Skeletal muscle cell (primary cell): Measurements from ENCODE around the gene NELL1.

Source experiments
- DNase-seq: peaks from one replicate; pipeline ENCODE4 v3.0.0-alpha.2; 2010; ENCODE audit warnings: low read depth
- H3K4me3 ChIP-seq: 2 replicates; pipeline ENCODE4 v1.5.1; 2011; ENCODE audit warnings: low read depth, mild to moderate bottlenecking, control low read depth, low read length, moderate library complexity

NELL1 gene

DNA sequence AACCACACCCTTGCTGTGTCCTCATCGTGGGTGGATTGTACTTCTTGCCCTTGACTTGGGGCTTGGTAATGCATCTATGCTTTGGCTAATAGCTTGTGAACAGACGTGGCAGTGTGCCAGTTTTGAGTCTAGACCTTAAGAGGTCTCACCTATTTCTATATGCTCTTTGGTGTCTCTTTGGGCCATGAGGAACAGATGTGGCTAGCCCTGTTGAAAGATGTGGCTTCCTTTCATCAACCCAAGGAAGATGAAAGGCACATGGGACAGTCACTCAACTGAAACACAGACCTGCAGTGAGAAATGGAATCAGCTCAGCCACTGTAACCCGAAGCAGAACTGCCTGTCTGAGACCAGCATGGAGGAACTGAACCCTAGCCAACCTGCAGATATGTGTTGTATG, 7.9 kb upstream of the NELL1 start:
- H3K4me3 ChIP-seq: no peak overlapping the region
- DNase-seq: no peak

DNA sequence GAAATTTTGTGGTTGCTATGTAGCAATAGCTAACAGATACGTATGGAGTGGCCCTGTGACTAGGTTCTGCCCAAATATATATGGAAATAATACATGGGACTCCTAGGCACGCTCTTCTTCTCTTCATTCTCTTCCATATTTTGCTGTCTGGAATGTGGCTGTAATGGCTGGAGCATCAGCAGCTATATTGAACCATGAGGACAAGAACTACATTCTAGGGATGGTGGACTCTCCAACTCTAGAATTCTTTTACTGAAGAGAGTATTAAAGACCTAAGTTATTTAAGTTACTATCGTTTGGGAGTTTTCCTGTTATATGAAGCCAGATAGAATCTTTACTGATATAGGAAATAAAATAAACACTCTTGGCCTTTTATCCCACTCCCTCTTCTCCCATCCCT, 7.5 kb upstream of the NELL1 start:
- DNase-seq: no peak

DNA sequence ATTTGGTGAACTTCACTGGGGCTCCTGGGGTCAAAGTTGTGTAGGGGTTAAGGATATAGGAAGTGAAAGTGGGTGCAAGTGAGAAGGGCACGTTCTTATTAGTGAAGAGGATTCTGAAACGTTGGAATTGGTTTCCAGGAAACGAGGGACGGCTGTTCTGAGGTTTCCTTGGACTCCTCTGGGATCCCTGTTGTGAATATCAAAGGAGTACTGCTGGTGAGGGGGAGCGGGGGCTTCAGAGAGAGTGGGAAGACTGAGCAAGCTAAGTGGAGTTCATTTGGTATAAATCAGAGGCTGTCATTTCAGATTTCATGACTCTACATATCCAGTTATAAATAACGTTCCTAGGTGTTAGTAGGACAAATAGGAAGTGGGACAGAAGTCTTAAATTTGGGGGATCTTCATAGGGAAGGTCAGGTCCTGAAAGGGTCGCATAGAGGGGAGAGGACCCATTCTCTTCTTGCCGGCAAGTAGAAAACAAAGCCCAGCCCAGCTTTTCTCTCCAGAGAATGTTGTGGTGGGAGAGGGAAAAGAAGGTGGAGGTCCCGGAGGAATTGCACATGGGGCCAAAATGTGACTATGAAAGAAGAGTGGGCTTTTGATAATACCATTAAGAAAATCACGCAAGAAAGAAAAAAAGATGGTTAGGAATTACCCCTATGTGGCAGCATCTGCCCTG, 1.1 kb upstream of the NELL1 start:
- no peak for DNase-seq
- no peak overlapping the region for H3K4me3 ChIP-seq

More for the DNA sequence above, 7.5 kb upstream of the NELL1 start:
- no peak overlapping the region for H3K4me3 ChIP-seq

DNA sequence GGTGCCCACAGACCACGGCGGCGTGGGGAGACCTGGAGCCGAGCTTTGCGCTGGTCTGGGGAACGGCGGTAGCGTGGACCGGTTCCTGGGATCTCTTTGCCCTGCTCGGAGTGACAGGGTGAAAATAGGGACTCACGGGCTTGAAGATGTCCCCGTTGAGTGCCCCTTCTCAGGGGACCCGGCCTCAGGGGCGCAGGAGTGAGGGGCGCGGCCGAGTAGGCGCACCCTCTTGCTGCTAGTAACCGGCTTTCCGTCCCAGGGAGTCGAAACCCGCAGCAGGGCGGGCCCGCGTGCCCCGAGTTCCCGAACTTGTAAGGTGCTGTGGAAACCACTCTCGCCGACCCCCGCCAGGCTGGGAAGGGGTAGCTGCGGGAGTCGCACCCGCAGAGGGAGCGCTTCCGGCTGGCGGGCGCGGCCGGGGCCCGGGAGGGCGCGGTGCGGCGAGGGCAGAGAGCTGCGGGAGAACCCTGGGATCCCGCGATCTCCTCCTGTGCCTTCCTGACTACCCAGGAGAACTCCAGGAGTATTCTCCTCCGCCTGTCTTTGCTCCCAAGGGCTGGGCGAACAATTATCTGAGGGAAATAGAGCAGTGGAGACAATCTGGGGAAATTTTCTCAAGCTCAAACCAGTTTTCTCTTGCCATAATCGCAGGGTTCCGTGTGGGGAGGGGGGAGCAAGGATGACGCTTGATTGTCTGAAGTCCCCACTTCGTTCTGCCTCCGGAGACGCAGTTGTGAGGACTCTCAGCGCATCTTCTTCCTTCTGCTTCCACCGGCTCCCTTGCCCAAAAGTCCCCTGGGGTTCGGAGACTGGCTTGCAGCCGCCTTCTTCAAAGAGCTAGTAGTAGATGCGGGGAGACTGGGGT, 666 bp downstream of the NELL1 start:
- no peak overlapping the region for H3K4me3 ChIP-seq

DNA sequence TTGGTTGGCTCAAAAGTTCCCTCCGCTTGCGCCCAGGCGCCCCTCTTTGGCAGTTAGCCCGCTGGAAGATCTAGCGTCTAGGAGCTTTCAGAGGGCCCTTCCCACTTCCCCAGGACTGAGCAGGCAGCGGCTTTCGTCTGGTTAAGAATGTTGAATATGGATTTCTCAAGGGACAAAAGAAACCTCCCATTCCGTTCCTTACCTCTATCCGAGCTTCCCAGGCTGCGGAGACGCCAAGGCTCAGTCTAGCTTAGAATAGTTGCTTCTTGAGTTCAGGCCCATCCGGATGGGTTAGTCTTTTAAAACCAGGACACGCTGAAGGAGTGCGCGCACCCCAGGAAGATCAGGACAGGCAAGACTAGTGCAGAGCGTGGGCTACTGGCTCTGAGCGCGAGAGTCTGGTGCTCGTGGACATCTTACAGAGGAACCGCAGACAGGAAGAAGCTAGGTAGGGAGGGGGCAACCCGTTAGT, 1.6 kb downstream of the NELL1 start:
- no peak for DNase-seq
- H3K4me3 ChIP-seq: no peak overlapping the region

More for the DNA sequence above, 666 bp downstream of the NELL1 start:
- no peak for DNase-seq

DNA sequence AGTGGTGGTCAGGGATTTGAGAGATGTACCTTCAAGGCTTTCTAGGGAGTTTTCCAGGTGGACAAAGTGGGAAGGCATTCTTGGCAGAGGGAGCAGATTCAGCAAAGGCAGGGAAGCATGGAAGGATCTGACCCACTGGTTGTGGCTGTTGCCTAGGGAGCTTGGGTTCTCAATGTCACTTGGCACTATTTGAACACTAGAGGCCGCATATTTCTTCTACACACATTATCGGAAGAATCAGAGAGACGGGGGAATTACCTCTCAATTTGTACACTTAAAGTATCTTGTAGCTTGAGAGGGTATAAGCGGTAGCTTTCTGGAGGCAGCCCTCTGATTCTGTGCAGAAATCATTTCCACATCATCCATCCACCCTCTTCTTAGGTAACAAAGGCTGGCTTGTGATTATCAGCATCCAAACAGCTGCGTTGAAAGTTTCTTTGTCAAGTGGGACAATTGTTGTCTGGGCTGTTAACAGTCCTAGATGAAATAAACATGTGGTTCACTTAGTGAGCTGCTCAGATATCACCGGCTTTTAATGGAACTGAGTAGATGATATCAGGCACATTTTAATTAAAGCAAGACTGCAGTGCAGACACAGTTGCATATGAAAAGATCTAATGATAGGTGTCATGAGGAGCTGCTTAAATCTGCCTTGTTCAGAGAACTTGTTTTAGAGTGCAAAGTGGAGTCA, 2.6 kb downstream of the NELL1 start:
- DNase-seq: no peak
- no peak overlapping the region for H3K4me3 ChIP-seq

DNA sequence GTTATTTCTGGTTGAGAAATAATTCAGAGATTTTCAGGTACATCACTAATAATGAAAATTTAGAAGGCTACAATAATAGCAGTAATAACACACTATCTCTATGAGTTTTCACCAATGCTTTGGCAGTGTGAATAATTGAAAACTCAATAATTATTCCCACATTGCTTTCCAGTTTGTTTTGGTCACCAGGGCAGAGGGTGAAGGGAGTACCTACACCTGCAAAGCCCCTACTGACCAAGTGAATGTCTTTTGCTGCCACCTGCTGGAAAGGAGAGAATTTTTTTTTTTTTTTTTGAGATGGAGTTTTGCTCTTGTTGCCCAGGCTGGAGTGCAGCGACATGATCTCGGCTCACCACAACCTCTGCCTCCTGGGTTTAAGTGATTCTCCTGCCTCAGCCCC, 3.2 kb downstream of the NELL1 start:
- no peak for DNase-seq
- no peak overlapping the region for H3K4me3 ChIP-seq

DNA sequence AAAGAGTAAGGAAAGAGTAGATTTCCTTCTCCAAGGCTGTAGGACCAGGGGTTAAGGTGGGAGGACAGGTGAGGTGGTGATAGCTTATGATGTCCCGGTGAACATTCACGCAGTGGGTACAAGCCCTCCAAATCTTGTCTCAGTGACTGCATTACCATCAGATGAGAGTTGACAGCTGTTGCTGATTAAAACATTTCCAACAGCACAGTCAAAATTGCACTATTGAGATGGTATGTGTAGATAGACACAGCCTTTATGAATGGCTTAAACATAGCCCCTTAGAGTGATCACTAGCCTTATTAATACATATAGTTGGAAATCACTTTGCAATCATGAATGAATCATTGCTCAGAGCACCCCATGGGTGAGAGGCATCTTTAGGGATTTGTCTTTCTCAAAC, 7.3 kb downstream of the NELL1 start:
- H3K4me3 ChIP-seq: no peak overlapping the region
- no peak for DNase-seq

DNA sequence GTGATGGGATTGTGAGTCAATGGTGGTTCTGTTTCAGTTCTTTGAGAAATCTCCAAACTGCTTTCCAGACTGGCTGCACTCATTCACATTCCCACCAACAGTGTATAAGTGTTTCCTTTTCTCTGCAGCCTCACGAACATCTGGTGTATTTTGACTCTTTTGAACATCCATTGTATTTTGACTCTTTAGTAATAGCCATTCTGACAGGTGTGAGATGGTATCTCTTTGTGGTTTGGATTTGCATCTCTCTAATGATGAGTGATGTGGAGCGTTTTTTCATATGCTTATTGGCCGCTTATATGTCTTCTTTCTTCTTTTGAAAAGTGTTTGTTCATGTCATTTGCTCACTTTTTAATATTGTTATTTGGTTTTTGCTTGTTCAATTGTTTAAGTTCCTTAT, 19.4 kb downstream of the NELL1 start:
- DNase-seq: no peak

DNA sequence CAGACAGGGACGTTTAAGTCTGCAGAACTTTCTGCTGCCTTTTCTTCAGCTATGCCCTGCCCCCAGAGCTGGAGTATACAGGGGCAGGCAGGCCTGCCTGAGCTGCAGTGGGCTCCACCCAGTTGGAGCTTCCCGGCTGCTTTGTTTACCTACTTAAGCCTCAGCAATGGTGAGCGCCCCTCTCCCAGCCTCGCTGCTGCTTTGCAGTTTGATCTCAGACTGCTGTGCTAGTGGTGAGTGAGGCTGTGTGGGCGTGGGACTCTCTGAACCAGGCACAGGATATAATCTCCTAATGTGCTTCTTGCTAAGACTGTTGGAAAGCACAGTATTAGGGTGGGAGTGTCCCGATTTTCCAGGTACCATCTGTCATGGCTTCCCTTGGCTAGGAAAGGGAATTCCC, 38.5 kb downstream of the NELL1 start:
- no peak overlapping the region for H3K4me3 ChIP-seq
- DNase-seq: no peak

More for the DNA sequence above, 19.4 kb downstream of the NELL1 start:
- no peak overlapping the region for H3K4me3 ChIP-seq

DNA sequence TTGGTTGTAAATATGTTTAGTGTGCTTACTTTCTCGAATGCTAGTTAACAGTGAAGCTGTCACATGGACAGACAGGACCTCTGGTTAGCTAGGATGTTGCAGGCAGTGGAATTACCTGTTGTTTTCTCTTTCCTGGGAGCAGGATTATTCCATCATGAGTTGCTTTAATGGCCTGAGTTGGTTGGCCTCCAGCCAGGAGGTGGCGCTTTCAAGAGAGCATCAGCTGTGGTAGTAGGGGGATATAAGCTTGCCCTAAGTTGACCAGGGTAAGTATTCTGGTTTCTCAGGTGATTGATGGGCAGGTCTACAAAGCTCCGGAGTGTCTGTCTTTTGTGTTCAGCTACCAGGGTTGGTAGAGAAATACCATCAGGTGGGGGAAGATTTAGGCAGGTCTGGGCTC, 43.5 kb downstream of the NELL1 start:
- no peak overlapping the region for H3K4me3 ChIP-seq
- no peak for DNase-seq

DNA sequence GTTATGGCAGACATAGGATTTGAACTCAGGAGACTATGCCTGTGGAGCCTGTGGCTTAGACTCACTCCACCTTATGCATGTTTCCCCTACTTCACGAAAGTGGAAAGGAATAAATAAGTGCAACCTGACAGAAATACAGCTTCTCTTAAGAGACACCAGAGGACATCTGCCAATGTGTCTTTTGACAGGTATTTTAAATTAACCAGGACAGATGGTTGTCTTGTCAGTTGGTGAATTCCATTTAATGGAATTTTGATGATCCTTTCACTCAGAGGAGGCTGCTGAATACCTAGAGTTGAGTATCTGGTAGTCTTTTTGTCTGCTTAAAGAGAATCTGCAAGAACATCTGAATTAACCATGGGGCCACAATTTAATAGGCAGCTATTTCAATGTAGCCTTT, 46.1 kb downstream of the NELL1 start:
- DNase-seq: no peak
- H3K4me3 ChIP-seq: no peak overlapping the region

DNA sequence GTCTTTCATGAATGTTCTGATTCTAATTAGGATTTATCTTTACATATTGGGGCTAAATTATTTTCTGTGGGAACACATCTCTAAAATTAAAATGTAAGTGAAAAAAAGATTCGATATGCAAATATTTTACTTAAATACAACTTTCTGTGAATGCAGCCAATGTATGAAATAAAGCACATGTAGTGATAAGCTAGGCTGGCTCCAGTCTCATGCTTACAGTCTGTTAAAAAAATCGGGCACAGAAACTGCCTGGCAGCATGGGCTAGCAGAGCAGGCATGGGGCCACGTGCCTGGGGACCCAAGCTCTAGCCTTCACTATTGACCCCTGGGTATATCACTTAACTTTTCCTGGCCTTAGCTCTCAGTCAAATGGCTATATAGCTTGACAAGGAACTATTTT, 46.5 kb downstream of the NELL1 start:
- no peak for DNase-seq
- no peak overlapping the region for H3K4me3 ChIP-seq

DNA sequence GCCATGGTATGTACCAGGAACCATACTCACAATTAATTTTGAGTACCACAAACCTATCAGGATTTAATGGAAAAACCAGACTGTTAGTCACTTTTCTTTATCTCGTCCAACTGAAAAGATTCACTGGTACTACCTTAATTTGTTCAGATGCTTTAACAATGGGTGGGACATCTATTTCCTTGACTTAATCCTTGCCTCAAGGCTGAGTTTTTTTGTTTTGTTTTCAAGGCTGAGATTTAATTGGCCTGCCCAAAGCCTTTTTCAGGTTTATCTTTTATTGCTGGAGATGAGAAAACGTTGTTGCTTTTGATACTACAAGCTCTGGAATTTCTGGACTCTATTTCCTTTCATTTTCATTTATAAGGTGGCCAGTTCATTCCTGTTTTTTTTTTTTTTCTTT, 50.4 kb downstream of the NELL1 start:
- no peak for DNase-seq

DNA sequence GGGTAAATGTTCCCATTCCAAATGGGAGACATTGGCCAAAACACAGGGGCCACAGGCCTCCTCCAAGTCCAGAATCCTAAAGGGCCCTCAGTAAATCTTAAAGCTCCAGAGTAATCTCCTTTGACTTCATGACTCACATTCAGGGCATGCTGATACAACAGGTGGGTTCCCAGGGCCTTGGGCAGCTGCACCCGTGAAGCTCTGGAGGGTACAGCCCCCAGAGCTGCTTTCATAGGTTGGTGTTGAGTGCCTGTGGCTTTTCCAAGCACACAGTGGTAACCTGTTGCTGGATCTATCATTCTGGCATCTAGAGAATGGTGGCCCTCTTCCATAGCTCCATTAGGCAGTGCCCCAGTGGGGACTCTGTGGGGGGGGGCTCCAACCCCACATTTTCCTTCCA, 54.0 kb downstream of the NELL1 start:
- H3K4me3 ChIP-seq: no peak overlapping the region
- no peak for DNase-seq

More for the DNA sequence above, 50.4 kb downstream of the NELL1 start:
- H3K4me3 ChIP-seq: no peak overlapping the region

DNA sequence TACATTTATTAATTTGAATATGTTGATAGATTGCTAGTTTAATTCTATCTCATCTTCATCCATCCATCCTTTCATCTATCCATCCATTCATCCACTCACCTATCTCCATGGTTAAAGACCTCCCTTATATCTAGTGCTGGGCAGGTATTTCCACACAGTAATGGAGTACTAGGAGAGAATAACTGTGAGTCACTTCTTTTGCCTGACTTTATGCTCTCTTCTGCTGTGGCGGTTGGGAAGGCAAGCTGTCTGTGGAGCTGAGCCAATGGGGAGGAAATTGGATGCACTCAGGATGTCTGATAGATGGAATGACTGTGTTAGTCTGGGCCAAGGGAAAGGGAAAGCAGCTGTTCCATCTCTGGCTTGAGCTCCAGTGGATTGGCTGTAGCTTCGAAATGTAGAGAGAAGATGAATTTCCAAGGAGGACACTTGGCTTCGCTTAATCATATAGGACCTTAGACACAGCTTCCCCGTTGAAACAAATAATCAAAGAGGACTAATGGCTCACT, 60.3 kb downstream of the NELL1 start:
- H3K4me3 ChIP-seq: no peak overlapping the region
- DNase-seq: no peak

DNA sequence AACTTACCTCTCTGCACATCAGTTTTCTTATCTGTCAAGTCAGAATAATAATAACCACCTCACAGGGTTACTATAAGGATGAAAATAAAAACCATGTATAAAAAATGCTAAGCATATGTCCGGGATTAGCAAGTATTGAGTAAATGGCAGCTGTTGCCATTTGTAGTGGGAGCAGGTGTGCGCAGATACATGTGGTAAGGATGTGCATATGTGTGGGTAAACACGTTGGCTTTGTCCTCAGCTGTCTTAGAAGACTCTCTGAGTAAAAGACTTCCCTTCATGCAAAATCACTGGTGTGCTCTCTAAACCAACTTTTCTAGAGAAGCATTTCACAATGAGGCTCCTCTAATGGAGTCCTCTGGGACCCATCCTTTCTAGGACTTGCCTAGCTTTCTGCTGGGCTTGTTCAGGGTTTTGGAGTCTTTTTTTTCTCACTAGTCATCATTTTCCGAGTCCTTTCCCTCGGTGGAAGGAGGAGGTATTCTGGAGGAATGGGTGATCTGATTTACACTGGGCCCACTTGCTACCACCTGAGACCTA, 62.4 kb downstream of the NELL1 start:
- H3K4me3 ChIP-seq: no peak overlapping the region
- DNase-seq: no peak

DNA sequence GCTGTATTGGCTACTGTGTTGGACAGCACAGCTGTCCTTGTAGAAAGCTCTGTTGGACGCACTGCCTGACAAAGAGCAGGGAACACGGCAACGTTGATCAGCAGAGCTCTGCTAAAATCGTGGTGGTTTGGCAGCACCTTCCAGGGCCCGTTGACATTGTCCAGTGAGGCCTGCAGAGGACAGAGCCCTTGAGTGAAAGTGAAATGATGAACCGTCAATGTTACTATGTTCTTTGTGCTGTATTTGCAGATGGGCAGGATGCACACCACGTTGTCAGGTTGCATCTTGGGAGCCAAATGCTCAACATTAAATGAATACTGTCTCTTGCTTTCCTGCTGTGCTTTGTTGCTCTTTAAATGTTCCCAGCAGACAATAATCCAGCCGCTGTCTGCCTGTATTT, 69.7 kb downstream of the NELL1 start:
- no peak overlapping the region for H3K4me3 ChIP-seq
- no peak for DNase-seq

DNA sequence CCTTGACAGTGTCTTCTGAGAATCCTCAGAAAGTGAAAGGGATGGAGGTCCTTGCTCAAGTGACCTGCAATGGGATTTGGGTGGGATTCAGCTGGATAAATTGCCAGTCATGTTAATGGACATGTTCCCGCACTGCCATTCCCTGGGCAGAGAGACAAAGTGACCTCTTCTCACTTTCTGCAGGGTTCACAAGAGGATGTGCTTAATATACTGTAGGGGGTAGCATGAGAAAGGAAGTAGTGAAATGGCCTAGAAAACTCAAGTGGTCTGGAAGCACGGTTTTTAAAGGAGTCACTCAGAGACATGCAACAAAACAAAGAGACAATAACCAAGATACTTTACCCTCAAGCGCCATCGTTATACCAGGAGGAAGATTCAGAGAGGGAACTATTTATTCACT, 70.2 kb downstream of the NELL1 start:
- H3K4me3 ChIP-seq: no peak overlapping the region
- no peak for DNase-seq

DNA sequence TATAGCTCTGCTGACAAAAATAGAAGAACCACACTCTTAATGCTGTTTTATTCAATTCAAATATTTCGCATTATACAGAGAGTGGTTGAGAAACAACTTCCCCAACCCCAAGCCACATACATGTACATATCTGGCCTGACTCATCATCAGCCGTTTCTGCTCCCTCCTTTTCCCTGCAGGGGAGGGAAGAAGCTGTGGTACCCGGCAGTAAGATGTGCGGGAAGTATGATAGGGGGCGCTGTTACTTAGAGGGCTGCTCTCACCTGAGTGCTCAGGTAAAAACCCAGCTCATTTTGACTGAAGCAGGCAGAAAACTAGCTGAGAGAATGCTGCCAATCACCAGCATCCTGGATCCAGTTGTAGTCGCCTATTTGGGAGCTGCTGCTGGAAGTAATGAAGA, 85.5 kb downstream of the NELL1 start:
- H3K4me3 ChIP-seq: no peak overlapping the region
- no peak for DNase-seq
